MM.1S (cell line): ENCODE results near the gene FAM83G.

Experiments
- CTCF ChIP-seq: fragments of 300-600 bp; sonication (generic); IDR thresholded peaks from 2 replicates; pipeline ENCODE4 v1.5.1; 2016; ENCODE audit warnings: antibody characterized with exemption, low read length, mixed read lengths
- EZH2 ChIP-seq: fragments of 300-600 bp; sonication (generic); optimal IDR thresholded peaks from 2 replicates; pipeline ENCODE3; 2017; ENCODE audit warnings: low read depth, mild to moderate bottlenecking, antibody characterized with exemption, low read length, mixed read lengths

GRCh38 chr17:19003543-19004420, 782 bp downstream of the FAM83G start:
- no peak for TF ChIP-seq CTCF
- TF ChIP-seq EZH2 = no peak
